WTC11 (cell line): Measurements from ENCODE around the gene TMEM95. TPM values are rescaled to one million over a fixed set of nuclear protein-coding genes. Genes with fewer than 3 reads are reported as not detected.

Experiments
- ATAC-seq: fragments of 200-7000 bp; cut with Tn5 transposase; 2 replicates; pipeline ENCODE4 v1.10.0; 2021; ENCODE audit warnings: mild to moderate bottlenecking, moderate library complexity
- CTCF ChIA-PET: fragments of 300-600 bp; sonication (Branson Sonifier 250); formaldehyde crosslinking; loops from one replicate; lab custom pipeline; 2021; ENCODE audit warnings: antibody characterized with exemption; lab: Charles Lee
- POLR2A ChIA-PET: fragments of 350-600 bp; sonication (Branson Sonifier 250); formaldehyde crosslinking; loops from one replicate; lab custom pipeline; 2021; ENCODE audit warnings: antibody characterized with exemption; lab: Charles Lee
- DNase-seq: peaks from one replicate; pipeline ENCODE4 v3.0.0; 2021; ENCODE audit warnings: low spot score
- H3K27ac Mint-ChIP-seq: 2 replicates; pipeline ENCODE4 v1.8.0; 2021; ENCODE audit warnings: mixed read lengths
- H3K27me3 Mint-ChIP-seq: 2 replicates; pipeline ENCODE4 v1.8.0; 2021; ENCODE audit warnings: low read depth, mild to moderate bottlenecking, moderate library complexity, mixed read lengths
- H3K36me3 Mint-ChIP-seq: 2 replicates; pipeline ENCODE4 v1.8.0; 2021; ENCODE audit warnings: mixed read lengths
- H3K4me1 Mint-ChIP-seq: 2 replicates; pipeline ENCODE4 v1.8.0; 2022; ENCODE audit warnings: mixed read lengths
- H3K4me3 Mint-ChIP-seq: 2 replicates; pipeline ENCODE4 v1.8.0; 2021; ENCODE audit warnings: mild to moderate bottlenecking, moderate library complexity, mixed read lengths
- H3K9me3 Mint-ChIP-seq: 2 replicates; pipeline ENCODE4 v1.8.0; 2021; ENCODE audit warnings: mixed read lengths
- ATF3 ChIP-seq: sonication (generic); formaldehyde crosslinking; conservative IDR thresholded peaks from 2 replicates; pipeline ENCODE4 v1.8.1; 2022; ENCODE audit warnings: mild to moderate bottlenecking, missing genetic modification reagents
- CTCF ChIP-seq: fragments of 200-600 bp; IDR thresholded peaks from 2 replicates; pipeline ENCODE4 v1.8.0; 2022; ENCODE audit warnings: antibody characterized with exemption
- ELF4 ChIP-seq: sonication (generic); formaldehyde crosslinking; IDR thresholded peaks from 2 replicates; pipeline ENCODE4 v1.8.1; 2022; ENCODE audit warnings: low read depth, mild to moderate bottlenecking, moderate library complexity, missing genetic modification reagents
- ESRRA ChIP-seq: sonication (generic); formaldehyde crosslinking; IDR thresholded peaks from 2 replicates; pipeline ENCODE4 v1.8.1; 2022; ENCODE audit warnings: mild to moderate bottlenecking, missing genetic modification reagents, borderline replicate concordance
- MLX ChIP-seq: sonication (generic); formaldehyde crosslinking; IDR thresholded peaks from 2 replicates; pipeline ENCODE4 v1.8.1; 2023; ENCODE audit warnings: mild to moderate bottlenecking, missing genetic modification reagents, moderate library complexity
- MYBL2 ChIP-seq: sonication (generic); formaldehyde crosslinking; IDR thresholded peaks from 2 replicates; pipeline ENCODE4 v1.8.1; 2023; ENCODE audit warnings: mild to moderate bottlenecking, moderate library complexity, missing genetic modification reagents
- NFE2L1 ChIP-seq: sonication (generic); formaldehyde crosslinking; IDR thresholded peaks from 2 replicates; pipeline ENCODE4 v1.8.1; 2023; ENCODE audit warnings: missing genetic modification reagents
- PRDM15 ChIP-seq: sonication (generic); formaldehyde crosslinking; IDR thresholded peaks from 2 replicates; pipeline ENCODE4 v1.8.0; 2022; ENCODE audit warnings: missing genetic modification reagents
- ZBTB43 ChIP-seq: sonication (generic); formaldehyde crosslinking; IDR thresholded peaks from 2 replicates; pipeline ENCODE4 v1.8.1; 2023; ENCODE audit warnings: mild to moderate bottlenecking, missing genetic modification reagents
- total RNA-seq: library from RNA; stranded (reverse); gene quantifications from 3 replicates; pipeline ENCODE4 v1.2.3, GENCODE V29; 2021
- TF ChIP-seq, protein P1 (sequence below): sonication (generic); formaldehyde crosslinking; IDR thresholded peaks from 2 replicates; pipeline ENCODE4 v1.8.0; 2023; ENCODE audit warnings: missing genetic modification reagents, mild to moderate bottlenecking, borderline replicate concordance

The TMEM95 gene
- total RNA-seq, 1 experiment from 2014 or later = not detected

GRCh38 chr17:7391307-7391706 lies 36.4 kb downstream of the TMEM95 start (continued):
- TF ChIP-seq, protein P1, sequence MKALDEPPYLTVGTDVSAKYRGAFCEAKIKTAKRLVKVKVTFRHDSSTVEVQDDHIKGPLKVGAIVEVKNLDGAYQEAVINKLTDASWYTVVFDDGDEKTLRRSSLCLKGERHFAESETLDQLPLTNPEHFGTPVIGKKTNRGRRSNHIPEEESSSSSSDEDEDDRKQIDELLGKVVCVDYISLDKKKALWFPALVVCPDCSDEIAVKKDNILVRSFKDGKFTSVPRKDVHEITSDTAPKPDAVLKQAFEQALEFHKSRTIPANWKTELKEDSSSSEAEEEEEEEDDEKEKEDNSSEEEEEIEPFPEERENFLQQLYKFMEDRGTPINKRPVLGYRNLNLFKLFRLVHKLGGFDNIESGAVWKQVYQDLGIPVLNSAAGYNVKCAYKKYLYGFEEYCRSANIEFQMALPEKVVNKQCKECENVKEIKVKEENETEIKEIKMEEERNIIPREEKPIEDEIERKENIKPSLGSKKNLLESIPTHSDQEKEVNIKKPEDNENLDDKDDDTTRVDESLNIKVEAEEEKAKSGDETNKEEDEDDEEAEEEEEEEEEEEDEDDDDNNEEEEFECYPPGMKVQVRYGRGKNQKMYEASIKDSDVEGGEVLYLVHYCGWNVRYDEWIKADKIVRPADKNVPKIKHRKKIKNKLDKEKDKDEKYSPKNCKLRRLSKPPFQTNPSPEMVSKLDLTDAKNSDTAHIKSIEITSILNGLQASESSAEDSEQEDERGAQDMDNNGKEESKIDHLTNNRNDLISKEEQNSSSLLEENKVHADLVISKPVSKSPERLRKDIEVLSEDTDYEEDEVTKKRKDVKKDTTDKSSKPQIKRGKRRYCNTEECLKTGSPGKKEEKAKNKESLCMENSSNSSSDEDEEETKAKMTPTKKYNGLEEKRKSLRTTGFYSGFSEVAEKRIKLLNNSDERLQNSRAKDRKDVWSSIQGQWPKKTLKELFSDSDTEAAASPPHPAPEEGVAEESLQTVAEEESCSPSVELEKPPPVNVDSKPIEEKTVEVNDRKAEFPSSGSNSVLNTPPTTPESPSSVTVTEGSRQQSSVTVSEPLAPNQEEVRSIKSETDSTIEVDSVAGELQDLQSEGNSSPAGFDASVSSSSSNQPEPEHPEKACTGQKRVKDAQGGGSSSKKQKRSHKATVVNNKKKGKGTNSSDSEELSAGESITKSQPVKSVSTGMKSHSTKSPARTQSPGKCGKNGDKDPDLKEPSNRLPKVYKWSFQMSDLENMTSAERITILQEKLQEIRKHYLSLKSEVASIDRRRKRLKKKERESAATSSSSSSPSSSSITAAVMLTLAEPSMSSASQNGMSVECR (CRISPR knock-in tag) = no peak
- no peak for TF ChIP-seq ESRRA (CRISPR knock-in tag)
- TF ChIP-seq, all 79 proteins: peak for 0

DNA sequence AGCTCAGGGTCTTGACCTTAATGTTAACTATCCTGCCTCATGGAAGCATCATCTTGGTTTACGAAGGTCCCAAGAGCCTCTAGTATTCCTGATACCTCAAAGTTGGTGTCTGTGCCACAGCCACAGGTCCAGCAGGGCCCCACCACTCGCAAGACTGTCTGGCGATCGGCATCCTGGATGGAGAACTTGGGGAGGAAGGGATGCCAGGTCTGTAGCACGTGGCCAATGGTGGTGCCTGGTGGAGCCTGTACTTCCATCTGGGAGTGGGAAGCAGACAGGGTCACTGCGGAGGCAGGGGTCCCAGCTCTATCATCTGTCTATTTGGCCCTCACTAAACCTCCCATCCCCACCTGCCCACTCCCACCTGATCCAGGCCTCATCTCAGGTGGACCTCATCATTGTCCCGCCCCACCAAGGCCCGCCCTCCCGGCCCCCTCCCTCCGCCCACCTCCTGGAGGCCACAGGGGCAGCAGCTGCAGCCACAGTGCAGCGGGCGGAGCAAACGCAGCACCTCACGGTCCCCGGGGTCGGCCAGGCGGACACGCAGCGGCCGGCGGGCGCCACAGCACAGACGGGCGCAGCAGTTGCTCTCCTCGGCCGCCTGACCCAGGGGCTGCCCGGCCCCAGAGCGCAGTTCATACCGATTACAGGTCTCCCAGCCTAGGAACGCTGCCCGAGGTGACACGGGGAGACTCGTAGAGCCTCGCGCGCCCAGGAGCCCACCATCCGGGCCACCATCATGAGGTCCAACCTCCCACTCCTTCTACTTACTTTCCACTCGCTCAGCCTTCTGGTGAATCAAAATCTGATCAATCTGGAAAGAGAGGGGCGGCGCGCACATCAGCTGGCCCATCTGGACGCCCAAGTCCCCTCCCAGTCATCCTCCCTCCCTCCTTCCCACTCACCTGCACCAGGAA lies 38.0 kb downstream of the TMEM95 start:
- DNase-seq (peak; percentile 51), ATAC-seq (peak; percentile 7)
- H3K9me3 Mint-ChIP-seq = no peaks in the 10 kb centered on the region
- peak overlapping the region; percentile 63; the same call in 1 of the 2 replicates for H3K27ac Mint-ChIP-seq
- no peaks in the 10 kb centered on the region; the same call in 1 of the 2 replicates for H3K27me3 Mint-ChIP-seq
- peak overlapping the region; percentile 90 for H3K4me3 Mint-ChIP-seq
- CTCF ChIA-PET = interaction anchor here (0.6 to 4.1 kb wide), 31 partner anchors 8 to 294 kb away, joined by 3 to 59 read pairs (median 7); partner anchors contain the start of genes ACAP1, CHRNB1, FGF11 and NLGN2
- TF ChIP-seq ATF3 (CRISPR knock-in tag) = no peak
- TF ChIP-seq MYBL2 (CRISPR knock-in tag) = no peak
- no peak for TF ChIP-seq MLX (CRISPR knock-in tag)
- no peak for TF ChIP-seq NFE2L1
- TF ChIP-seq PRDM15 (CRISPR knock-in tag) = 0 out of 2 replicates have a peak, but pooled peaks have one; percentile 24
- TF ChIP-seq CTCF = no peak
- no peak for TF ChIP-seq ELF4
- no peak for TF ChIP-seq ZBTB43 (CRISPR knock-in tag)
- H3K36me3 Mint-ChIP-seq = peaks cover 20% of the 10 kb centered on the region
- peaks cover 11% of the 10 kb centered on the region for H3K4me1 Mint-ChIP-seq
- POLR2A ChIA-PET = interaction anchor here (0.8 to 2.1 kb wide), 5 partner anchors 9 to 43 kb away, joined by 3 to 10 read pairs (median 5); partner anchors contain the start of genes TMEM102 and TMEM256
